NCI-H146 (cell line): Measurements from ENCODE around the gene P2RX6.

ENCODE experiments used
- DNase-seq: peaks from one replicate; lab custom pipeline; 2025; lab: John Stamatoyannopoulos, UW

Gene P2RX6

DNA sequence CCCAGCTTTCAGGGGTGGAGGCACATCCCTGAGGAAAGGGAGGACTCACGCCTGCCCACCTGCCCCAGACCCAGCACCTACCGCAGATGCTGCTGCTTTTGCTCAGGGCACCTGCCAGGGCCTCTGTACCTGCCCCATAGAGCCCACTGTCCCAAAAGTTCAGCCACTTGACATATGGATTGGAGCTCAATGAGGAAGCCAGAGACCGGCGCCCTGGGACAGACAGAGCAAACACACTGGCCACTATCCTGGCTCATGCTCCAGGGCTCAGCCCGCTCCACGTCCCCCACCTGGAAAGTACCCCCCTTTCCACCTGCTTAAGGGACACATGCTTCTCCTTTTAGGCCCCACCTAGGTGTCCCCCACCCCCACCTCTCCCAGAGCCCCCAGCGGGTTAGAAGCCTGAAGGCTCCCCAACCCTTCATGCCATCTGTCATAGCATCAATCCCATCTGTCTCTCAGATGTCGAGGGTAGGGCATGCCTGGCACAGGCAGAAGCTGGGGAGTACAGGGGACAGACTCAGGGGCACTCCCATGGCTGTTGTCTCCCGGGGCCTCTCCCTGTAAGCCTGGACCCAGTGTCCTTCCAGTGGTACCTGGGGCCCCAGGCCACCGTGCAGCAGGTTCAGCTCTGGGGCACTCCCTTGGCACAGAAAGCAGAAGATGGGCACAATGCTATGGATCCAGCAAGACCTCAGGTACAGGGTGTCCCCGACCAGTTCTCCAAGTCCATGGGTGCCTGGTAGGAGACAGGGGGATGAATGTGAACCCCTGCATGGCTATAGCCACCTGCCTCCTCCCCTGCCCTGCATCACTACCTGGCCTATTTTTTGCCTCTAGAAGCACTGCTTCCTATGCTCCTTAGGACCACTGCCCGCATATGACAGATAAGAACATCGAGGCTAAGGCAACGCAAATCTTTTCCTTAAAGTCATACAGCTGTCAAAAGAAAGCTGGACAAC lies 2.2 kb upstream of the P2RX6 start:
- DNase-seq, result no peak

DNA sequence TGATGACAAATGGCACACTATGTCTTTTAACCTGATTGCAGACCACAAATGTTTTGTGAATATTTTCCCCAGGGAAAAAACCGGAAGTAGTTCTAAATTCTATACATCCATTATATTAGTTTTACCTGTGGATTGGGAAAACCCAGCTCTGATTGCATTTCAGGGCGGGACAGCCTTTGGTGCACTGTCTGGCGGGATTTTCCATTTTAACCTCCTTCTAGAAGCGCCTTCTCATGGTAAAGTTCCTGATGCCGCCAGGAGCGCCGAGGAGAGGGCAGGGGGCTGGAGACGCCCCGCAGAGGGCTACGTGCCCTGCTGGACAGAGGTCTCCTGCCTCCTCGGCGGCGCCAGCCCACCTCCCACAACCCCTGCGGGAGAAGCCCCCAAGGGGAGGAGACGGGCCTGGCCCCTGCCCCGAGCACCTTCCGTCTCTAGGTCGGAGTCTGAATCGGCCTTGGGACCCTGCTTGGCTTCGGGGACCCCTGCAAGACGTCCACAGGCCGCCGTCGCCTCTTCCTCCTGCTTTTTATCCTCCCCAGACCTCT lies 1.2 kb upstream of the P2RX6 start:
- DNase-seq, result peak; percentile 31

DNA sequence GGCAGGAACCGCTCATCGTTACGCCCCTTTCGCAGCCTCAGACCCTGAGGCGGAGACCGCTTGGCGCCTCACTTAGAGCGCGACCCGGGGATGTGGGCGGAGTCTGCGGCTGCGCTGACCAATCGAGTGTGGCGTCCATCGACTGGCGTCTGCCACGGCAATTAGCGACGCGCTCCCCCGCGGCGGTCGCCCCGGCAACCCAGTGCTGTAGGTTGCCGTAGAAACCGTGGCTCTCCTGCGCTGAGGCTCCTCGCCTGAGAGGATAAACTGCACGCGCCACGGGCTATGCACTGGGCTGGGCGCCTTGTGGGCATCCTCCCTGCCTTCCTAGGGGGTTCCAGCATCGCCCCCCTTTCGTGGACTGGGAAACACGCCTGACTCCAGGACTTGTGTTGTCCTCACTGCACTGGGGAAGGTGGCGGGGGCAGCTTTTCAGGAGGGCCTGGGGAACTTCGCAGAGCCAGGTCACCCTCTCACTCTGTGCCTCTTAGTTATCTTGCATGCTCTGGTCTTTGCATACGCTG lies 701 bp upstream of the P2RX6 start:
- peak; percentile 94 for DNase-seq

DNA sequence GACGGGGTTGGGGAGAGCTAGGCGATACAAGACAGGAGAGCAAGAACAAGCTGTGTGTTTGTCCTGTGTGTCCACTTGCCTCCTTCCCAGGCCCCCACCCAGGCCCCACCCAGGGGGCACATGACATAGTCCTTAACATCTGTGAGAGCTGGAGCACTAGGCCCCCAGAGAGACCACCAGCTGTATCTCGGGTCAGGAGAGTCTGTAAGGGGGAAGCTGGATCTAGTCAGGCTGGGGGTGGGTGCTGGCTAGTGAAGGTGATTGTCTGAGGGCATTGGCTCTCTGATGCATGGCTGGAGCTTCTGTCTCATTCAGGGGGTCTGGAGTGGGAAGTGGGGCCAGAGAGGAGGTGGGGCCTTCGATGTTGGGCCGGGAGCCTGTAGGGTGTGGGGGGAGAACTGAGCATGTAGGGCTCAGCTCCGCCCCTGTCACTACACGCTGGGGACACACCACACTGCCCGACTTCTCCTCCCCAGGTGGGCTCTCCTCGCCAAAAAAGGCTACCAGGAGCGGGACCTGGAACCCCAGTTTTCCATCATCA lies 571 bp downstream of the P2RX6 start:
- no peak for DNase-seq

DNA sequence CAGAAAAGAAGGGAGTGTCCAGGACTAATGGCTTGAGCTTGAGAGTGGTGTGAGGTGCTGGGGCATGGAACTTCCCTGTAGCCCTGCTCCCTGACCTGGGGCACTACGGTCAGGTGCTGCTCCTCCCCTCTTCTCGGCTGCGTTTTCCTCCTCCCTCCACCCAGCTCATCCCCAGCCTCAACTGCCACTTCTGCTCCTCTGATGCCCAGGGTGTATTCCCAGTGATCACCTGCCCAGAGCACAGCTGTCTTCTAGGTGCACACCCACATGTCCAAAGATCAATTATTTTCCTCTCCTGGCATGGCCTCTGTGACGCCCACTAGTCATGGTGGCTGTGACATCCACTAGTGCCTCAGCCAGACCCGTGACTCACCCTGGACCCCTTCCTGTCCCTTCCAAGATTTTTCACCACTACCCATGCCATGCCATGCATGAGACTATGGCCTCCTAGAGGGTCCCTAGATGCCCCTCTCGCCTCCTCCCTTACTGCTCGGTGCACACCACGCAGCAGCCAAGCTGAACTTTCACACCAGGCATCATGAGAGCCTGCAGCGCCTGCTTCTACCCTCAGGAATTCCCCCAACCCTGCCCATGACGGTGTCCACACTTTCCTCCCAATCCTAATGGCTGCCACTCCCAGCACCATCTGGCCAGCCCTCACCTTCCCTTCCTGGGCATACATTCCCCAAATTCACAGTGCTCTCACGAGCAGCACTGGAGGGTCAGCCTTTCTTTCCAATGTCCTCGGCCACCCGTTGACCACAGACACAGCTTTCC lies 1.9 kb downstream of the P2RX6 start:
- DNase-seq, result no peak

DNA sequence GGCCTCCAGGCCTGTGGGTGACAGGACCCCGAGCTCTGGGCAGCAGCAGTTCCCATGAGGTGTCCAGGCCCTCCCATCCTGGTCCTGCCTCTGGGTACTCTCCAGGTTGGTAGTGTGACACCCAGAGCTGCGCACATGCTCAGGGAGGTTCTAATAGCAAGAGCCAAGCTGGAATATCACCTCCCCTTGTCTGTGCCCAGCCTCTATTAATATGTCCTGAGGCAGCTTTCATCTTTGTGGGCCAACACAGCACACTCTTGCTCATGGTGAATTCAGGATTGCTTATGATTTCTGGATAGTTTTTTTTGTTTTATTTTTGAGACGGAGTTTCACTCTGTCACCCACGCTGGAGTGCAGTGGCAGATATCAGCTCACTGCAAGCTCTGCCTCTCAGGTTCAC lies 3.3 kb downstream of the P2RX6 start:
- no peak for DNase-seq

DNA sequence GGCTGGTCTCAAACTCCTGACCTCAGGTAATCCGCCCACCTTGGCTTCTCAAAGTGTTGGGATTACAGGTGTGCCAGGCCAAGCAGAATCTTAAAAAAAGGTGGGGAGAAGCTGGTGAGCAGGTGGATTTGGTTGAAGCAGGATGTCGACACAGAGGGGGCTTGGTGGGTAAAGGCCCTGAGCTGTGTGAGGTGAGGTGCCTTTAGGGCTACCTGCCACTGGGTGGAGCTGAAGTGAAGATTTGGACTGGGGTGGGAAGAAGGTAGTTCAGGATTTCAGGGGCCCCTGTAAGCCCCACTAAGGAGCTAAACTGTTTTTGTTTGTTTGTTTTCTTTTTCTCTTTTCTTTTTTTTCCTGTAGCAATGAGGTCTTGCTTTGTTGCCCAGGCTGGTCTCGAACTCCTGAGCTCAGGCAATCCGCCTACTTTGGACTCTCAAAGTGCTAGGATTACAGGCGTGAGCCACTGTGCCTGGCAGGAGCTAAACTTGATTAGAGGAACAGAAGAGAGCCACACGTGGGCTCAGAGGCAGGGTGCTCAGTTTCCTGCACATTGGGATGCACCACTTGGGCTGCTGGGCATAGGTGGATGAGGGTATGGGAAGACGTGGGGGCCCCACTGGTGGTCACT lies 6.0 kb downstream of the P2RX6 start:
- no peak for DNase-seq

DNA sequence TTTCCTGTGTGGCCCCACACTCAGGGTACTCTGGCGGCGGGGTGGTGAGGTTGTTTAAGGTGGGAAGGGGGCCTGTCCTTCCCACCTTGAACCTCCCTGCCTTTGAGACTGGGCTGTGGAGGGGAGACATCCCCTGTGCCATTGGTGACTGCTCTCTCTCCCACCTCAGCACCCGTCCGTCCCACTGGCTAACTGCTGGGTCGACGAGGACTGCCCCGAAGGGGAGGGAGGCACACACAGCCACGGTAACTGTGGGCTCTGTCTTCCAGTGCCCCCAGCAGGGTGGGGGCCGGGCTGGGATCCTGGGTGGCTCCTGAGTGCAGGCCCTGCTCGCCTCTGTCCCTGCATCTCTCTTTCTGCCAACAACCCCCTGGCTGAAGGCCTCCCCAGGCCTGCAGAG lies 7.5 kb downstream of the P2RX6 start:
- DNase-seq, result no peak

DNA sequence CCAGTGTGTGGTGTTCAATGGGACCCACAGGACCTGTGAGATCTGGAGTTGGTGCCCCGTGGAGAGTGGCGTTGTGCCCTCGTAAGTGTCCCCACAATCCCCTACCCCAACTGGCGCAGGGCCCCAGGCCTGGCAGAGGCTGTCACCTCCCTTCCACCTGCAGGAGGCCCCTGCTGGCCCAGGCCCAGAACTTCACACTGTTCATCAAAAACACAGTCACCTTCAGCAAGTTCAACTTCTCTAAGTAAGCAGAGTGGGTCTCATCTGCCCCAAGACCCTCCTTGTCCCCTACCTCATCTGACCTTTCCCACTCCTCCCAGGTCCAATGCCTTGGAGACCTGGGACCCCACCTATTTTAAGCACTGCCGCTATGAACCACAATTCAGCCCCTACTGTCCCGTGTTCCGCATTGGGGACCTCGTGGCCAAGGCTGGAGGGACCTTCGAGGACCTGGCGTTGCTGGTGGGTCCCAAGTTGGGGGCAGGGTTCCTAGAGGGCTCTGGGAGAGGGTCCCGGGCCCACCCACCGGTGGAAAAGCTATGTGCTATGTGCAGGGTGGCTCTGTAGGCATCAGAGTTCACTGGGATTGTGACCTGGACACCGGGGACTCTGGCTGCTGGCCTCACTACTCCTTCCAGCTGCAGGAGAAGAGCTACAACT lies 8.1 kb downstream of the P2RX6 start:
- DNase-seq, result no peak

DNA sequence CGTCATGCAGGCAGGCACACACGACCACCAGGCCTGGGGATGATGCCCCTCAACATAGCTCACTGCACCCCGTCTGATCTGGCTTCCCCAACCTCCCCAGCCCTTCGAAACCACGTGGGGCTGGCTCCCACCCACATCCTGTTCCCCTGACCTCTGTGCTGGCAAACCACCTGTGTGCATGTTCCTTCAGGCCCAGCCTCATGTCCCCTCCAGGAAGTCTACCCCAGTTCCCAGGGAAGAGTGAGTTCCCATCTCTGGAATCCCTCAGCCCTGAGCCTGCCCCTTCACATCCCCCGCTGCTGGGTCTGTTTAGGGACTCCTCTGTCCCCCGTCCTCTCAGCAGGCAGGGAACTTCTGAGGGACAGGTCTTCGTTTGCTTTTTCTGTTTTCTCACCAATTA lies 10.3 kb downstream of the P2RX6 start:
- no peak for DNase-seq

DNA sequence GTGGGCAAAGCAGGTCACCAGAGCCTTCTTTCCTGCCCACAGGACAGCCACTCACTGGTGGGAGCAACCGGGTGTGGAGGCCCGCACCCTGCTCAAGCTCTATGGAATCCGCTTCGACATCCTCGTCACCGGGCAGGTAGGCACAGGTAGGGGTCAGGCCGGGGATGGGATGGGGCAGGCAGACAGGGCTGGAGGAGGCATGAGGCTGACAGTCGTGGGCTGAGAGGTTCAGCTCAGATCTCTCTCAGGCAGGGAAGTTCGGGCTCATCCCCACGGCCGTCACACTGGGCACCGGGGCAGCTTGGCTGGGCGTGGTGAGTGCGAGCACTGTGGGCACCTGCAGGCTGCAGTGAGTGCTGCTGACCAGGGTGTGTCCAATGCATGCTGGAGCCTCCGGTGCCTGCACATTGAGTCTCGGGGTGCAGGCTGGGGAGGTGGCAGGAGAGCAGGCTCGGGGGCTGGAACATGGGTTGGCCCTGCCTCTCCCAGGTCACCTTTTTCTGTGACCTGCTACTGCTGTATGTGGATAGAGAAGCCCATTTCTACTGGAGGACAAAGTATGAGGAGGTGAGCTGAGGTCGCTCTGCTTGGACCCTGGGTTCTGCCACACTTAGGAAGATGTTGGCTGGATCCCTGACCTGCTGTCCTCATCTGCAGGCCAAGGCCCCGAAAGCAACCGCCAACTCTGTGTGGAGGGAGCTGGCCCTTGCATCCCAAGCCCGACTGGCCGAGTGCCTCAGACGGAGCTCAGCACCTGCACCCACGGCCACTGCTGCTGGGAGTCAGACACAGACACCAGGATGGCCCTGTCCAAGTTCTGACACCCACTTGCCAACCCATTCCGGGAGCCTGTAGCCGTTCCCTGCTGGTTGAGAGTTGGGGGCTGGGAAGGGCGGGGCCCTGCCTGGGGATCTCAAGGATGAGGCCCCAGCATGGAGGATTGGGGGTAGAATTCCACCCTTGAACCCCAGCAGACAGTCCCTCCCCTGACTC lies 11.1 kb downstream of the P2RX6 start:
- no peak for DNase-seq

DNA sequence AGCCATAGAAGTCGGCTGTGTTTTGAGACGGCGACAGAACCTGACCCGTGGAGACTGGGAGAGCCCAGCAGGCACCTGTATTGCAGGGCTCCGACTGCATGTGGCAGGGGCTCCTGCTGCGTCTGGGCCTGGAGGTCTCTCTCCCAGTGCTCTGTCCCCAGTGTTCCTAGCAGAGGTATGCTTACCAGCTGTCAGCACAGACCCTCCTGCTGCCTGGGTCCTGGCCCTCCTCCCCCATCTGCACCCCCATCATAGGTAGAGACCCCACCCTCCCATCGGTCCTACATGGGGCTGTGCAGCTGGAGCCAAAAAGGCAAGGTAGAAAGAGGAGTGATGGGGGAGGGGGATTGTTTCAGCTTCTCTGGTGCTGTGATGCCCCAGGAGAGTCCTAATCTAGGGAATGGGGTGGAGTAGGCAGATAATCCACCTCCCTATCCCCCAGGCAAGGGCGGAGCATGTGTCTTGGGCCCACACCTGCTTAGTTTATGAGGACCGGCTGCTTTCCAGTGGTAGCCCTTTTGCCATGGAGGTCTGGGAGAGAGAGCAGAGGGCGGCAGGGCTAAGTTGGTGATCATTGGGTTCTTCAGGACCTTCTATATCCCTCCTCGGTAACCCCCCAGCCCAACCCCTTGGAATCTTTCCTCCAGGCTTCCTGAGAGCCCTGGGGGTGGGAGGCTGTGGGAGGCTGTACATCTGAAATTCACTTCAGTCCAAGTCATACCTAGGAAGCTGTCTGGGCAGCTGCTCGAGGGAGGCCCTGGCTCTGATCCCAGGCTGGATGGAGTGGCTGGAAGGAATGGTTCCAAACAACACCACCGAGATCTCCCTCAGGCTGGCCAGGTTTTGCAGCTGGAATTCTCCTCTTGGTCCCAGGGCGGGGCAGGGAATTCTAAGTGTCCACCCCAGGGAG lies 12.1 kb downstream of the P2RX6 start:
- no peak for DNase-seq

DNA sequence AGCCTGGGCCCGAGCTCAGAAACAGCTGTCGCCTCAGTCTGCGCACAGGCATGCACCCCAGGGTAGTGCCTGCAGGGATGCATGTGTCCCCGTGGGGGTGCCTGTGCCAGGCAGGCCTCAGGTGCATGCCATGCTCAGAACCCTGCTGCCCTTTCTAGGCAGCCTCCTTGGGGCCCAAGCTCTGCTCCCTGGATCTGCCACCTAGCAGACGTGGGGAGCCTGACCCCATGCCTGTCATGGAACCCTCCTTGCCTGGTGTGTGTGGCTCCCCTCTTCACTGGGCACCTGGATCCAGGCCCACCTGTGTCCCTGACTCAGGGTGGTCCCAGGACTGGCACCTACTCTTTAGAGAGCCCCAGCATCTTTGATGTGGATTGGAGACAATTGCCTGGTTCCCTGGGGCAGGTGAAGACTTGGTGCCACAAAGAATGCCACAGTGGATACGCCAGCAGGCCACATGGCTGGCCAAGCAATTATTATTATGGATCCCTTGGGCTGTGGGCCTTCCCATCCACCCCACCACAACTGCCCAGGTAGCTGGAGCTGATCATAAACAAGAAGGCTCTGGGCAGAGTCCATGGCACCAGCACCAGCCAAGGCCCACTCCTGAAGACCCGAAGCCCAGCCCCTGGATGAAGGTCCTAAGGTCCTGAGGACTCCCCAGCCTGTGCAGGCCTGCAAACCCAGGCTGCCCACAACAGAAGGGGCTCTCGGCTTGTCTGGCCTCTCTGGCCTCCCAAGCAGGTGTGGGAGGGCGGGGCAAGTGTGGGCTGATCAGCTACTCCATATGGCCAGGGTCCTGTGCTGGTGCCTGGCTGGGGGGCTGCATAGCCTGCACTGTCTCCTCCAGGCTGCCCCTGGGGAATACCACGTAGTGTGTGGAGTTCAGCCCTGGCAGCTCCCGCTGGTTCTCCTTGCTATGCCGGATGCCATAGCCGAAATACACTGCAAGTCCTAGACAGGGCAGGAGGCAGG lies 13.6 kb downstream of the P2RX6 start:
- DNase-seq, result no peak

DNA sequence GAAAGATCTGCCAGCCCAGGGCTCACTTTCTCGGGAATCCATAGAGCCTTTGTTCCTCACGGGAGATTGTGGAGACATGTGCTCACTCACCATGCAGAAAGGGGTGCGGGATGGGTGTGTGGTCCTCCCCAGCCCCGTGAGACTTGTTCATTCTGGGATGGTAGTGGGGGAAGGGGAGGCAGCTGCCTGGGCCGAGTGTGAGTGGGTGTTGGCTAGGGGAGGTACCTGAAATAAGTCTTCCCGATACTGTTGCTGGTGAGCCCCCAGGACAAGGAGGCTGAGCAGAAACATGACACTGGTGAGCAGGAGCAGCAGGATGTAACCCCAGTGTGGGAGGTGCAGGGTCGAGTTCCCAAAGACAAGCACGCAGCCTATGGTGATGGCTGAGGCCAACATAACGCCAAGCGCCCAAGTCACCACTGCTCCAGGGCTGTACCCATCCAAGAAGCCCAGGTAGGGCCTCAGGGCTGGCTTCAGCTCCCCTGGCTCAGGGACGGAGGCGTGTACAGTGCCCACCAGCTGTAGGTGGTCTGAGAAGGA lies 14.6 kb downstream of the P2RX6 start:
- no peak for DNase-seq

DNA sequence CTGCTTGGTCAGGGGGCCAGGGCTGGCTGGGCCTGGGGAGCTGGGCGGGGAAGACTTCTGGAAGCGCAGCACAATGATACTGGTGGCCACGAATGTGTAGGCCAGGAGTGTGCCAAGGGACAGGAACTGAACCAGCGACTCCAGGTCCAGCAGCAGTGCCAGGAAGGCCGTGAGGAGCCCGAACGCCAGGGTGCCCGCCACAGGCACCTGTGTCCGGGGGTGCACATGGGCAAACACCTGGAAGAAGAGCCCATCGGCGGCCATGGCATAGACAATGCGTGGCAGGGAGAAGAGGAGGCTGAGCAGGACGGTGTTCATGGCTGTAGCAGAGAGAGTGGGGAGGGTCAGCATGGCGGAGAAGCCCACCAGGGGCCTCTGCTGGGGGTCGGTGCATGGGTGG lies 15.1 kb downstream of the P2RX6 start:
- no peak for DNase-seq

DNA sequence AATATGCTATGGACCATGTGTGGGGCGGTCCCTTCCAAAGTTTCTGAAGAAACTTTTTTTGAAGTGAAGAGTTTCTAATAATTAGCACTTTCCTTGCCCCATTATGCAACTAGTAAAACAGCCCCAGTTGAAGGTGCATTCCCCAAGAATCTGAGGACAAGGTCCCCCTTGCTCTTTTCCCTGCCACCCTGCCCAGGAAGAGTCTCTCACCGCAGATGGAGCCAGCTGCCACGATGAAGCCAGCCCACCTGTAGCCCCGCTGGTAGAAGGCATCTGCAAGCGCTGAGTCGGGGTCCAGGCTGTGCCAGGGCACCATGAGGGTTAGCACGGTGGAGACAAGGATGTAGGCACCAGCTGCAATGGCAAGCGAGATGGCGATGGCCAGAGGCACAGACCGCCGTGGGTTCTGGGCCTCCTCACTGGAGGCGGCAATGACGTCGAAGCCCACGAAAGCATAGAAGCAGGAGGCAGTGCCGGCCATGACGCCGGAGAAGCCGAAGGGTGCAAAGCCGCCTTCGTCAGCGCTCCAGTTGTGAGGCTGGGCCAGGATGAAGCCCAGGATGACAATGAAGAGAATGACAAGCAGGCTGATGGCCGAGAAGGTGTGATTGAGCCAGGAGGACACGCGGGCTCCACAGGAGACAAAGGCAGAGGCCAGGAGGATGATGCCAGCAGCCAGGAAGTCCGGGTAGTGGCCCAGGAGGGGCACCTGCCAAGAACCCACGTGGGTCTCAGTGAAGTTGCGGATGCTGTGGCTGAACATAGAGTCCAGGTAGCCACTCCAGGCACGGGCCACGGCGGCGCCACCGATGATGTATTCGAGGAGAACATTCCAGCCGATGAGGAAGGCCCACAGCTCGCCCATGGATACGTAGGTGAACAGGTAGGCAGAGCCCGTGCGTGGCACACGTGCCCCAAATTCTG lies 15.9 kb downstream of the P2RX6 start:
- DNase-seq, result no peak
